HL-60 (cell line): ENCODE results near the gene PLXNA2.

ENCODE experiments used
- DNase-seq, 2 experiments: peaks; one replicate each; pipeline ENCODE4 v3.0.0-alpha.2; 2010 to 2020; ENCODE audit warnings: low read depth in 1 of 2, low spot score in 1 of 2
- H3K27ac ChIP-seq: fragments of 250-450 bp; sonication (Bioruptor Pico); replicated peaks from 2 replicates; pipeline ENCODE4 v1.5.1; 2020; ENCODE audit warnings: mild to moderate bottlenecking, moderate library complexity
- H3K27me3 ChIP-seq: fragments of 250-450 bp; sonication (Bioruptor Pico); 2 replicates; pipeline ENCODE4 v1.5.1; 2021; ENCODE audit warnings: mild to moderate bottlenecking, moderate library complexity; ENCODE audit not compliant: insufficient read depth, poor library complexity, severe bottlenecking
- H3K4me3 ChIP-seq: replicated peaks from 2 replicates; pipeline ENCODE4 v1.5.1; 2011; ENCODE audit warnings: mild to moderate bottlenecking, control low read depth, low read length; ENCODE audit not compliant: insufficient read depth
- GABPA ChIP-seq: IDR thresholded peaks from 2 replicates; pipeline ENCODE4 v1.6.1; 2012; ENCODE audit warnings: low read depth
- POLR2AphosphoS5 ChIP-seq: IDR thresholded peaks from 2 replicates; pipeline ENCODE4 v1.6.1; 2012; ENCODE audit warnings: low read depth
- SPI1 ChIP-seq: IDR thresholded peaks from 2 replicates; pipeline ENCODE4 v1.6.1; 2012; ENCODE audit warnings: low read depth, mild to moderate bottlenecking, borderline replicate concordance
- TF ChIP-seq, protein P1 (sequence below): IDR thresholded peaks from one replicate; pipeline ENCODE4 v1.5.1; 2011; ENCODE audit warnings: low read length, control low read depth, inconsistent platforms; ENCODE audit not compliant: insufficient read depth
- TF ChIP-seq, protein P2 (sequence below): IDR thresholded peaks from 2 replicates; pipeline ENCODE4 v1.6.1; 2012; ENCODE audit warnings: low read depth; ENCODE audit not compliant: insufficient replicate concordance

The PLXNA2 gene

DNA sequence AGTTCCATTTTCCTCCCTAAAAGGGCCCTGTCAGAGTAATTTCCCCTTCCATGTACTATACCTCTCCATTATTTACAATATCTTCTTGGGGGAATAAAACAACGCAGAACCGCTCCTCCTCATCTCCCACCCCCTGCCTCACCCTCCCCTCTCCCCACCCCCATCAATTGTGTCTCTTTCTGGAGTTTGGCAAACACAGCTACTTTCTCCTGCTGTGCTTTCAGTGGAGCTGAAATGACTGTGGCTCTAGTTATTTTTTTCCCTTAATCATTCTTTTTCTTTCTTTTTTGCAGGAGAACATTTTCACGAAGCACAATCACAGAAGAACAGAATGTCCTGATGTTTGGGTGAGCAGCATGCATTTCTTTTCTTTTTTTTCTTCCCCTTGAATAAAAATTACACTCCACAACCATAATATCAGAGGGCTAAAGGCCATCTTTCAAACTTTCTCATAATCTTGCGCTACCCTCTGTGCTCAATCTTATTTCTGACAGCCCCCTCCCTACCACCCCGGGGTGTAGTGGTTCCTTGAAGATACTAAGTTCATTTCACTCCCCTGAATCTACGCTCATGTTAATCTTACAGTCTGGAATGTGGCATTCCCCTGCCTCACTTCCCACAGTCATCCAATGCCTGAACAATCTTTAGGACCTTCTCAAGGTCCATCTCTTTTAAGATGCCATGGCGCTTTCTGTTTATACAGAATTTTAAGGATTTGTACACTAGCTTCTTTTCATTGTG, 8.8 kb upstream of the PLXNA2 start:
- TF ChIP-seq, protein P1, sequence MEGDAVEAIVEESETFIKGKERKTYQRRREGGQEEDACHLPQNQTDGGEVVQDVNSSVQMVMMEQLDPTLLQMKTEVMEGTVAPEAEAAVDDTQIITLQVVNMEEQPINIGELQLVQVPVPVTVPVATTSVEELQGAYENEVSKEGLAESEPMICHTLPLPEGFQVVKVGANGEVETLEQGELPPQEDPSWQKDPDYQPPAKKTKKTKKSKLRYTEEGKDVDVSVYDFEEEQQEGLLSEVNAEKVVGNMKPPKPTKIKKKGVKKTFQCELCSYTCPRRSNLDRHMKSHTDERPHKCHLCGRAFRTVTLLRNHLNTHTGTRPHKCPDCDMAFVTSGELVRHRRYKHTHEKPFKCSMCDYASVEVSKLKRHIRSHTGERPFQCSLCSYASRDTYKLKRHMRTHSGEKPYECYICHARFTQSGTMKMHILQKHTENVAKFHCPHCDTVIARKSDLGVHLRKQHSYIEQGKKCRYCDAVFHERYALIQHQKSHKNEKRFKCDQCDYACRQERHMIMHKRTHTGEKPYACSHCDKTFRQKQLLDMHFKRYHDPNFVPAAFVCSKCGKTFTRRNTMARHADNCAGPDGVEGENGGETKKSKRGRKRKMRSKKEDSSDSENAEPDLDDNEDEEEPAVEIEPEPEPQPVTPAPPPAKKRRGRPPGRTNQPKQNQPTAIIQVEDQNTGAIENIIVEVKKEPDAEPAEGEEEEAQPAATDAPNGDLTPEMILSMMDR = no peak
- TF ChIP-seq POLR2AphosphoS5 (no peak), SPI1 (no peak), GABPA (no peak)
- TF ChIP-seq, protein P2, sequence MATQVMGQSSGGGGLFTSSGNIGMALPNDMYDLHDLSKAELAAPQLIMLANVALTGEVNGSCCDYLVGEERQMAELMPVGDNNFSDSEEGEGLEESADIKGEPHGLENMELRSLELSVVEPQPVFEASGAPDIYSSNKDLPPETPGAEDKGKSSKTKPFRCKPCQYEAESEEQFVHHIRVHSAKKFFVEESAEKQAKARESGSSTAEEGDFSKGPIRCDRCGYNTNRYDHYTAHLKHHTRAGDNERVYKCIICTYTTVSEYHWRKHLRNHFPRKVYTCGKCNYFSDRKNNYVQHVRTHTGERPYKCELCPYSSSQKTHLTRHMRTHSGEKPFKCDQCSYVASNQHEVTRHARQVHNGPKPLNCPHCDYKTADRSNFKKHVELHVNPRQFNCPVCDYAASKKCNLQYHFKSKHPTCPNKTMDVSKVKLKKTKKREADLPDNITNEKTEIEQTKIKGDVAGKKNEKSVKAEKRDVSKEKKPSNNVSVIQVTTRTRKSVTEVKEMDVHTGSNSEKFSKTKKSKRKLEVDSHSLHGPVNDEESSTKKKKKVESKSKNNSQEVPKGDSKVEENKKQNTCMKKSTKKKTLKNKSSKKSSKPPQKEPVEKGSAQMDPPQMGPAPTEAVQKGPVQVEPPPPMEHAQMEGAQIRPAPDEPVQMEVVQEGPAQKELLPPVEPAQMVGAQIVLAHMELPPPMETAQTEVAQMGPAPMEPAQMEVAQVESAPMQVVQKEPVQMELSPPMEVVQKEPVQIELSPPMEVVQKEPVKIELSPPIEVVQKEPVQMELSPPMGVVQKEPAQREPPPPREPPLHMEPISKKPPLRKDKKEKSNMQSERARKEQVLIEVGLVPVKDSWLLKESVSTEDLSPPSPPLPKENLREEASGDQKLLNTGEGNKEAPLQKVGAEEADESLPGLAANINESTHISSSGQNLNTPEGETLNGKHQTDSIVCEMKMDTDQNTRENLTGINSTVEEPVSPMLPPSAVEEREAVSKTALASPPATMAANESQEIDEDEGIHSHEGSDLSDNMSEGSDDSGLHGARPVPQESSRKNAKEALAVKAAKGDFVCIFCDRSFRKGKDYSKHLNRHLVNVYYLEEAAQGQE = no peak
- DNase-seq = no peak
- Histone ChIP-seq H3K4me3 (no peak overlapping the region), H3K27ac (no peak overlapping the region), H3K27me3 (no peaks in the 10 kb centered on the region)

- DNase-seq = no peak
- H3K4me3 ChIP-seq = no peak overlapping the region
- no peak for TF ChIP-seq GABPA
- TF ChIP-seq, protein P2 = no peak
- no peak overlapping the region for H3K27ac ChIP-seq
- no peaks in the 10 kb centered on the region for H3K27me3 ChIP-seq
Measured at GRCh38 chr1:208251911-208252835, 8.0 kb upstream of the PLXNA2 start.

DNA sequence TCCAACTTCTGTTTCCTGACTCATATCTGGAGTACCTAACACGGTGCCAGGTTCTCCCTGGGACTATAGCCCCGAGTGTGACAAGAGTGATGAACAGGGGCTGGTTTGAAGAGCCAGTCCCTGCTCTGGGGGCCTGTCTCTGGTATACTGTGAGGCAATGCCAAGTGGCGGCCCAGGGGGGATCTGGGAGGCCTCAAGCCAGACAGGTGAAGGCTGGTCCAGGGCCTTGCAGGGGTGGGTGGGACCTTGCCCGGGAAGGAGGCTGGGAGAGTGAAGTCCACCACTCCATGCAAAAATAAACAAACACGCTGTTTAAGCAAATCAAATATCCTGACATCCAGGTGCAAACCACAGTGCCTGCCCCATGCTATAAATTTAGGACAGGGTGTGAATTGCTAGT, 6.8 kb upstream of the PLXNA2 start:
- no peak for TF ChIP-seq GABPA
- TF ChIP-seq, protein P2 = no peak
- no peak for TF ChIP-seq POLR2AphosphoS5
- TF ChIP-seq, protein P1 = no peak
- Histone ChIP-seq H3K4me3 (no peak overlapping the region), H3K27ac (no peak overlapping the region), H3K27me3 (no peaks in the 10 kb centered on the region)
- no peak for DNase-seq
